HTR-8/SVneo (cell line): Measurements from ENCODE around the gene EVI5.
"Not testable (repeated sequence)": the region's sequence is repeated elsewhere in the genome, so short reads cannot be mapped to it uniquely, and the experiment has no call there.

Source experiments
- DNase-seq: peaks from one replicate; pipeline ENCODE4 v3.0.0; 2011; ENCODE audit warnings: low spot score, mixed read lengths; ENCODE audit not compliant: insufficient read length
- FAIRE-seq: peaks from 2 replicates; lab custom pipeline; 2011; peaks lifted over from hg19 to GRCh38; lab: Jason Lieb, UNC

EVI5 gene

DNA sequence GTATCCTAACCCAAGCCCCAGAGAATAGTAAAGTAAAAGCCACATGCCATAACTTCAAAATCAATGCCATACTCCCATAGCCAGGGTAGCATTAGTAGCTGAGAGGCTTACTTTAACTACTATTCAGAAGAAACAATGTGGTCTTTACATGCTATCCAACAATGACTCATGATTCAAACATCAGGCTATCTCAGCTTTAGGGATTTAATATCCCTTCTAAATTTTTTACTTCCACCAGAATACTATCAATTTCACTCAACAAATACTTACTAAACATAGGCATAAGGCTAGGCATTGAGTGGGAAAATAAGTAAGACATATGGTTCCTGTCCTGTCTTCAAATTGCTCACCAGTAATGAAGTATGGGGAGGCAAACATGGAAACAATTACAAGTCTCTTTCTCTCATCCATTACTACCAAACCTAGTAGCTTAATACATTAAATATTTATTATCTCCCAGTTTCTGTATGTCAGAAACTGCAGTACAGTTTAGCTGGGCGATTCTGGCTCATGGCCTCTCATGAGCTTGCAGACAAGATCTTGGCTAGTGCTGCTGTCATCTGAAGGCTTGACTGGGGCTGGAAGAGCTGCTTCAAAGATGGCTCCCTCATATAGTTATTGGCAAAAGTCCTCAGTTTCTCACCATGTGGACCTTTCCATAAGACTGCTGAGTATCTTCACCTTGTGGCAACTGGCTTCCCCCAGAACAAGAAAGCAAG, 30.7 kb downstream of the EVI5 start:
- DNase-seq, result peak; percentile 44
- FAIRE-seq, result no peak

DNA sequence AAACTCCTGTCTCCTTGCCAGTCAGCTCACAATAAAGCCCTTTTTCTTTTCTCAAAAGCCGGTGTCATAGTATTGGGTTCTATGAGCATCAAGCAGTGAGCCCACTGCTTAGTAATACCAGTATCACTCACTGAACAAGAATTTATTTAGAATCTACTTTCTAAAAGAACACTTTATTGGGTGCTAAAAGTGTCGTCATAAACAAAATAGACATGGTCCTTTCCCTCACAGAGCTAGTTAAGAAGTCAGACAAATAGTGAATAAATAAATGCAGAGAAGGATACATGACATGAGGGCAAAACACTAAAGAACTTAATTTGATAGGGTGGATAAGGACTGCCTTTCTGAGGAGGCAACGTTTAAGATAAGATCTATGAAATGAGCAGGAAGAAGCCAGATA, 32.2 kb downstream of the EVI5 start:
- FAIRE-seq (no peak), DNase-seq (peak; percentile 8)

DNA sequence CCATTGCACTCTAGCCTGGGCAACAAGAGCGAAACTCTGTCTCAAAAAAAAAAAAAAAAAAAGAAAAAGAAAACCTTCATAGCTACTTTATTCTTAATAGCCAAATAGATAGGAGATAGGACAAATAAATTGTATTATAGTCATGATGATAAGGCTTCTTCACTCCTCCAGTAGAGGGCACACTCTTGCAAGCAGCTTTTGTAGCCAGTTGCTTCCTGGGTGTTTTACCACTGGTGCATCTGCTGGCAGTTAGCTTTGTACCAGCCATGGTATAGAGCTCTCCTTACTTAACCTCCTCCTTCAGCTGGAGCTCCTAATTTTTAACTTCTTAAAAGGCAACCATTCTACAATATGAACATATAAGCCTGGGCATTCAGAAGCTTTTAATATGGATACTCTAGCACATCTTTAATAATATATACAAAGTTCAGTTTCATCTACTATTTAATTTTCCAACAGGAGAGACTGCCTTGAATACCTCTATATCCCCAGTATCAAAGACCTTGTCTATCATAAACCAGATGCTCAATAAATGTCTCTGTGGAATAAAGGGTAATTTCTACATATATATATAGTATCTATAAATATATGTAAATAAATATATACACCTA, 35.8 kb downstream of the EVI5 start:
- DNase-seq, result peak; percentile 48
- FAIRE-seq, result no peak

DNA sequence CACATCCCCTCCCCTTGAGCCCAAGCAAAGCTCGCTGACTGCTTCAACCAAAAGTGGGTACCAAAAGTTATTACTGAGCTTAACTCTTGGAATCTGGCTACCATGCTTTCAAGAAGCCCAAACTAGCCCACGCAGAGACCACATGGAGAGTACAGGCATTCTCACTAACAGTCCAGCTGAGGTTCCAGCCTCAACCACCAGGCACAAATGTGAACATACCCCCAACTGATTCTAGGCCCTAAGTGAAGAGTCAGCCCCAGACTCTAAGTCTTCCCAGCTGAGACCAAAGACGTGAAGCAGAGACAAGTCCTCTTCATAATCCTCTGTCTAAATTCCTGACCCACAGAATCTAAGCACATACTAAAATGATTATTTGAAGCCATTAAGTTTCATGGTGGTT, 36.8 kb downstream of the EVI5 start:
- FAIRE-seq (no peak), DNase-seq (no peak)

DNA sequence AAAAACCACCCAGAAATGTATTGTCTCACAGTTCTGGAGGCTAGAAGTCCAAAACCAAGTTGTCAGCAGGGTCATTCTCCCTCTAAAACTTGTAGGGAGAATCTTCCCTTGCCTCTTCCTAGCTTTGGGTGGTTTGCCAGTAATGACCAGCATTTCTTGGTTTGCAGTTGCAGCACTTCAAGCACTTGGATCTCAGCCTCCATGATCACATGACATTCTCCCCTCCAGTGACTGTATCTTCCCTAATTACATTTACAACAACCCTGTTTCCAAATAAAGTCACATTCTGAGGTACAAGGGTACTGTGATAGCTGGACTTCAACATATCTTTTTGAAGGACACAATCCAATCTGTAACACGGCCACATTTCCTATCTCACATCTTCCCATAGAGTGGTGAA, 37.2 kb downstream of the EVI5 start:
- no peak for FAIRE-seq
- no peak for DNase-seq

DNA sequence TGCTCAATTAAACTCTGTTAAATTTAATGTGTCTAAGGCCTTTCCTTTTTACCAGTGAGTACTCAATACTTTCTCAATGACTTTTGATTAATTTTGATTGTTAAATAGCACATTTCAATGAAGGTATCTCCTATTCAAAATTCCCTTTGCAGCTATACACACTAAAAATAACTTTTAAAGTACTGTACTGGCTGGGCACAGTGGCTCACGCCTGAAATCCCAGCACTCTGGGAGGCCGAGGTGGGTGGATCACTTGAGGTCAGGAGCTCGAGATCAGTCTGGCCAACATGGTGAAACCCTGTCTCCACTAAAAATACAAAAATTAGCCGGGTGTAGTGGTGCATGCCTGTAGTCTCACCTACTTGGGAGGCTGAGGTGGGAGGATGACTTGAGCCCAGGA, 38.7 kb downstream of the EVI5 start:
- FAIRE-seq, DNase-seq: not testable (repeated sequence)

DNA sequence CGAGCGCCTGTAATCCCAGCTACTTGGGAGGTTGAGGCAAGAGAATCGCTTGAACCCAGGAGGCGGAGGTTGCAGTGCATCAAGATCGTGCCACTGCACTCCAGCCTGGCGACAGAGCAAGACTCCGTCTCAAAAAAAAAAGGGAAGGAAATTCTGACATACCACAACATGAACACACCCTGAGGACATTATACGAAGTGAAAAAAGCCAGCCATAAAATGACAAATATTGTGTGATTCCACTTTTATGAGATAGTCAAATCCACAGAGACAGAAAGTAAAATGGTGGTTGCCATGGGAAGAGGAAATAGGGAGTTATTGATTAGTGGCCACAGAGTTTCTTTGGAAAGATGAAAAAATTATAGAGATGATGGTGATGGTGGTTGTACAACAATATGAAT, 41.7 kb downstream of the EVI5 start:
- no peak for FAIRE-seq
- no peak for DNase-seq

DNA sequence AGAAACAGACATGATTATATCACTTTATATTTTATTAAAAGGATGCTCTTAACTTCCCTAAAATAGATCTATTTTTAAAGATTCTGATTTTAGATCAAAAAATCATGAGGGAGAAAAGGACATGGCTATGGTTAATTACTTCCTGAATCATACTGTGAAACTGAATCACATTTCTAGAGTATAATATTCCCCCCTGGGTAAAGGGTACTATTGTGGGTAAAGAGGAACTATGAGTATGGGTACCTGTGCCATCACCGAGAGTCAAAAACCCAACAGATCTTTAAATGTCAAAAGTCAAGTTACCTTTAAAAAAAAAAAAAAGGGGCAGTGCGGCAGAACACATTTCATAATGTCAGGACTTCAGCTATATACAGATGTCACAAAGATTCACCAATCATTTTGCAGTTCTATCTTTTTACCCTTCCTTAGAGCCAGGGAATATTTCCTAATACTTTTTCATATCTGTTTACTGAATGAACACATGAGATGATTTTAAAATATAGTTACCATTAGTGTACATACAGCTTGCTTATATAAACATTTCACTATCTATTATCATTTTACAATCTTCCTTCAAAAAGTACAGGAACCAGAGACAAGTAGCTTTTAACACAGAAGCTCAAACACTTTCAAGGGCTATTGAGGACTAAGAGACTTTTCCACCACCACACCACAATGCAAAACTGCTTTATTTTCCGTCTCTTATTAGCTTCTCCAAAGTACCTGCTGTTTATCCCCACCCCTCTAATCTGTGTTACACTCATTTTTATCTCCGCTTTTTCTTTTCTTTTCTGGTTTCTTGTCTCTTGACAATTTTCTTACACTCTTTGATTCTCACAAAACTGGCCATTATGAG, 45.0 kb downstream of the EVI5 start:
- no peak for FAIRE-seq

DNA sequence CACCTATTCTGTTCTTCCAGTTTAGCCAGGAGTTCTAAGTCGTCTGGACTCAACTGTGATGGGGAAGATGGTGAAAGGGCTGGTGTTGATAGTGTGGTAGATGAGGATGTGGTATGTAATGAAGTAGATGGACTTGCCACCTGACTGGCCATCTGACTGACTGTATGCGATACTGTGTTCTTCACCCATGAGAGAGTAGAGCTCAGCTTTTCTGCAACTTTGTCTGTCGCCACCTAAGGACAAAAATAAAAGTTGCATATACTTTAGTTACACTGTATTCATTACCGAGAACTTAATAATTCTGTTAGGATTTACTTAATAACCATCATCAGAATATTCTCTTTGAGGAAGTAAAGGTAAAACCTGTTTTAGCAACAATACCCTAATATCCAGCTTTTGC, 48.5 kb downstream of the EVI5 start:
- FAIRE-seq, result no peak
- DNase-seq, result no peak

More for the DNA sequence above, 45.0 kb downstream of the EVI5 start:
- no peak for DNase-seq

DNA sequence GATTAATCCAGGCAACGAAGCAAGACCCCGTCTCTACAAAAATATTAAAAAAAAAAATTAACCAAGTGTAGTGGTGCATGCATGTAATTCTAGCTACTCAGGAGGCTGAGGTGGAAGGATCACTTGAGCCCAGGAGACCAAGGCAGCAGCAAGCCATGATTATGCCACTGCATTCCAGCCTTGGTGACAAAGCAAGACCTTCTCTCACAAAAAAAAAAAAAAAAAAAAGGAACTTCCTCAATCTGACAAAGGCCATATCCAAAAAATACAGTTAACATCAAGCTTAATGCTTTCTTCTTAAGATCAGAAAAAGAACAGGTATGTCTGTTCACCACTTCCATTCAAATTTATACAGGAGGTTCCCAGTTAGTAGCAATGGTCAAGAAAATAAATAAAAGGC, 54.4 kb downstream of the EVI5 start:
- no peak for DNase-seq

DNA sequence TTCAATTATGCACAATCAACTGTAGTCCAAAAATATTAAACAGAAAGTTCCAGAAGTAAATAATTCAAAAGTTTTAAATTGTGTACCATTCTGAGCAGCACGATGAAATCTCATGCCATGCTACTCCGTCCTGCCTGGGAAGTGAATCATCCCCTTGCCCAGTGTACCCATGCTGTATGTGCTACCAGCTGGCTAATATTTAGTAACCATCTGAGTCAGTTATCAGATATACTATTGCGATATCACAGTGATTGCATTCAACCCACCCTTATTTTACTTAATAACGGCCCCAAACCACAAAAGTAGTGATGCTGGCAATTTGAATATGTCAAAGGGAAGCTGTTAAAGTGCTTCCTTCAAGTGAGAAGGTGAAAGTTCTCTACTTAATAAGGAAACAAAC, 56.2 kb downstream of the EVI5 start:
- FAIRE-seq (no peak), DNase-seq (no peak)

More for the DNA sequence above, 54.4 kb downstream of the EVI5 start:
- no peak for FAIRE-seq

DNA sequence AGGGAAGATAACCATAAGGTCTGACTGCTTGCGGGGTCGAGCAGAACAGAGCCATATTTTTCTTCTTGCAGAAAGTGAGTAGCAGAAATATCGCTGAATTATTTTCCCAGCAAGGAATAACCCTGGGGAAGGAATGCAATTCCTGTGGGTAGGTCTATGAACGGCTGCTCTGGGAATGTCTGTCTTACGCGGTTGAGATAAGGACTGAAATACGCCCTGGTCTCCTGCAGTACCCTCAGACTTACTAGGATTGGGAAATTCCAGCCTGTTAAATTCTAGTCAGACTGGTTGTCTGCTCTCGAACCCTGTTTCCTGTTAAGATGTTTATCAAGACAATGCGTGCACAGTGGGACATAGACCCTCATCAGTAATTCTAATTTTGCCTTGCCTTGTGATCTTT, 61.2 kb downstream of the EVI5 start:
- not testable (repeated sequence) for DNase-seq

DNA sequence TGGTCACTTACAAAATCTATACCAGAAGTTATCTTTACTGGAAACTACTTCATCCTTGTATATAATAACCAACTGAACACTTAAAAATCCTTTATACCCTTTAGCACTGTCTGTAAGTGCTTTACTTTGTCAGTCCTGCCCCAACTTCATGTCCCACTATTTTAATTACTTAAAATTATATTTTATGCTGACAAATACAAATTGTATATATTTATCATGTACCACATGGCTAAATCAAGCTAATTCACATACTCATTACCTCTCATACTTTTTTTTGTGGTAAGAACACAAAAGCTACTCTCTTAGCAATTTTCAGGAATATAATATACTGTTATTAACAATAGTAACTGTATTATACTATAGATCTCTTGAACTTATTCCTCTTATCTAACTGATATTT, 63.0 kb downstream of the EVI5 start:
- no peak for FAIRE-seq
- DNase-seq, result no peak

More for the DNA sequence above, 61.2 kb downstream of the EVI5 start:
- not testable (repeated sequence) for FAIRE-seq

DNA sequence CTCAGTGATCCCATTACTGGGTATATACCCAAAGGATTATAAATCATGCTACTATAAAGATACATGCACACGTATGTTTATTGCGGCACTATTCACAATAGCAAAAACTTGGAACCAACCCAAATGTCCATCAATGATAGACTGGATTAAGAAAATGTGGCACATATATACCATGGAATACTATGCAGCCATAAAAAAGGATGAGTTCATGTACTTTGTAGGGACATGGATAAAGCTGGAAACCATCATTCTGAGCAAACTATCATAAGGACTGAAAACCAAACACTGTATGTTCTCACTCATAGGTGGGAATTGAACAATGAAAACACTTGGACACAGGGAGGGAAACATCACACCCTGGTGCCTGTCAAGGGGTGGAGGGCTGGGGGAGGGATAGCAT, 63.8 kb downstream of the EVI5 start:
- not testable (repeated sequence) for FAIRE-seq, DNase-seq

DNA sequence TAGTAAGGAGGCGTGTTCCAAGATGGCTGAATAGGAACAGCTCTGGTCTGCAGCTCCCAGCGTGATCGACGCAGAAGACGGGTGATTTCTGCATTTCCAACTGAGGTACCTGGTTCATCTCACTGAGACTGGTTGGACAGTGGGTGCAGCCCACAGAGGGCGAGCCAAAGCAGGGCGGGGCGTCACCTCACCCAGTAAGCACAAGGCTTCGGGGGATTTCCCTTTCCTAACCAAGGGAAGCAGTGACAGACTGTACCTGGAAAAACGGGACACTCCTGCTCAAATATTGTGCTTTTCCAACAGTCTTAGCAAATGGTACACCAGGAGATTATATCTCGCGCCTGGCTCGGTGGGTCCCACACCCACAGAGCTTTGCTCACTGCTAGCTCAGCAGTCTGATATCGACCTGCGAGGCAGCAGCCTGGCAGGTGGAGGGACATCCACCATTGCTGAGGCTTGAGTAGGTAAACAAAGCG, 69.4 kb downstream of the EVI5 start:
- FAIRE-seq, DNase-seq: not testable (repeated sequence)

DNA sequence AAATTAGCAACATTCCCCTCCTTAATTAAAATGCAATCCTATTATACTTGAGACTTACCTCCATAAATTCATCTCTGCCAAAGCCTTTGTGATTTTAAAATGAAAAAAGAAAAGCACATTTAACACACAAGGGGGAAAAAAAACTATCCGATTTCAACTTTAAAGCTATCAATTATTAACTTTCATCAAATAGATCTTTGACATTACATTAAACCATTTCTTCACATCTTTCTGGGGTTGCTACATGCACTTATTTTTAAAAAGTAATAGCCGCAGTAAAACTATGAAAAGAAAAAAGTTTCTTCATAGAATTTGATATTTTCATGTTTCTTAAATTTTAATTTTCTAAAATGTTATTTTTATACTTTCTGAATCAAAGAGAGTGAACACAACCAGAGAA, 71.0 kb downstream of the EVI5 start:
- no peak for FAIRE-seq
- no peak for DNase-seq

DNA sequence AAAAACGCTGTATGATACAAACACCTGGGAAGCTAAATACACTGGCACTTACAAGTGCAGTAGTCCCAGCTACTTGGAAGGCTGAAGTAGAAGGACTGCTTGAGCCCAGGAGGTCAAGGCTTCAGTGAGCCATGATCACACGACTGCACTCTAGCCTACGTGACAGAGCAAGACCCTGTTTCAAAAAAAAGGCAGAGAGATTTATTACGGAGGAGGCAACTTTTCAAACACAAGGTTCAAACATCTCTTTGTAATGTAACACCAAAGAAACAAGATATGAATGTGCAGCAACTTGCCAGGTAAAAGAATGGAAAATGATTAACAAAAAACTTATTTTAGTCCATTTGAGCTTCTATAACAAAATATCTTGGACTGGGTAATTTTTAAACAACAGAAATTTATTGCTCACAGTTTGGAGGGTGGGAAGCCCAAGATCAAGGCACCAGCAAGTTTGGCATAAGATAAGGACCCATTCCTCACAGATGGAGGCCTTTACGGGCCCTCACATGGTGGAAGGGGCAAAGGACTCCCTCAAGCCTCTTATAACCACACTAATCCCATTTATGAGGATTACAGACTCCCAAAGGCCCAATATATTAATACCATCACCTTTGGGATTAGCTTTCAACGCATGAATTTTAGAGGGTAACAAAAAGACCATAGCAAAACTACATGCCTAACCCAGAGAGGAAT, 73.3 kb downstream of the EVI5 start:
- FAIRE-seq, result no peak
- no peak for DNase-seq

DNA sequence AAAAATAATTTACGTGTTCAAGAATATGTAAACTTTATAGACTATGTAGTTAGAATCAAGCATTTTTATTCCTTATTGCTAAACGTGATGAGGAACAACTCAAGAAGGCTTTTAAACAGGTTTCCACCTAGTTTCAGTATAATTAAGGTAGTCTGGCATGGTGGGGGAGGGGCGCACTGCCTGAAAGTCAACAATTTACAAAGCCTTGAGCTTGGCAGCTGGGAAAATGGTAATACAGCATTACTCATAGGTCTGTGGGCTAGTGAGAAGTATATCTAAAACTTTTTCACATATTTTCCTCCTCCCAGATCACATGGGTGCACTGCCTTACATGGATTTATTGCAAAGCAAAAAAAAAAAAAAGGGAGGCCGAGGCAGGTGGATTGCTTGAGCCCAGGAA, 75.2 kb downstream of the EVI5 start:
- peak; percentile 18 for DNase-seq
- no peak for FAIRE-seq

DNA sequence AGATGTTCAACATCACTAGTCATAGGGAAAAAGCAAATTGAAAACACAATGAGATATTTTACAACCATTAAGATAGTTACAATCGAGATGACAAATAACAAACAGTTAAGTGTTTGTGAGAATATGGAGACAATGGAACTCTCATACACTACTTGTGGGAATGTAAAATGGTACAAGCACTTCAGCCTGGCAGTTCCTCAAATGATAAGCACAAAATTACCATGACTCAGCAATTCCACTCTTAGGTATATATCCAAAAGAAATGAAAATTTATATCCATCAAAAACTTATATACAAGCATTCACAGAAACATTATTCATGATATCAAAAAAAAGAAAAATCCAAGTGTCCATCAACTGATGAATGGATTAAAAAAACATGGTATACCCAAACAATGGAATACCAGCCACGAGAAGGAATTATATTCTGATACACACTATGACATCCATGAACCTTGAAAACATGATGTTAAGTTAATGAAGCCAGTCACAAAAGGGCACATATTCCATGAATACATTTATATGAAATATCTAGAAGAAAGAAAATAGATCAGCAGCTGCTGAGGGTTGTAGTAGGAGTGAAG, 76.4 kb downstream of the EVI5 start:
- DNase-seq (no peak), FAIRE-seq (no peak)

DNA sequence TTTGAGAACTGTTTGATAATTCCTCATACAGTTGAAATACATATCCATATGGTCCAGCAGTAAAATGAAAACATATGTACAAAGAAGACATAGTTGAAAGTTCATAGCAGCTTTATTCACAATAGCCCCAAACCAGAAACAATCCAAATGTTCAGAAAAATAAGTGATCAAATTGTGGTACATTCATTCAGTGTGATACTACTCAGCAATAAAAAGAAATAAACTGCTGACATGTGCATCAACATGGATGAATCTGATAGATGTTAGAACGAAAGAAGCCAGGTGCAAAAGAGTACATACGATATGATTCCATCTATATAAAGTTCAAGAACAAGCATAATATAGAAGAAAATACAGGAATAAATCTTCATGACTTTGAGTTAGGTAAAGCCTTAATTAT, 77.2 kb downstream of the EVI5 start:
- no peak for DNase-seq
- FAIRE-seq, result no peak
